GM21619 (cell line): ENCODE measurements around the gene DLG1.
A peak's percentile ranks its signal among the peaks of the same experiment; 100 is the strongest.

Source experiments
- ATAC-seq: cut with Tn5 transposase; IDR thresholded peaks from one replicate; pipeline ENCODE4 v1.9.1; 2021; ENCODE audit not compliant: unreplicated experiment

The DLG1 gene

DNA sequence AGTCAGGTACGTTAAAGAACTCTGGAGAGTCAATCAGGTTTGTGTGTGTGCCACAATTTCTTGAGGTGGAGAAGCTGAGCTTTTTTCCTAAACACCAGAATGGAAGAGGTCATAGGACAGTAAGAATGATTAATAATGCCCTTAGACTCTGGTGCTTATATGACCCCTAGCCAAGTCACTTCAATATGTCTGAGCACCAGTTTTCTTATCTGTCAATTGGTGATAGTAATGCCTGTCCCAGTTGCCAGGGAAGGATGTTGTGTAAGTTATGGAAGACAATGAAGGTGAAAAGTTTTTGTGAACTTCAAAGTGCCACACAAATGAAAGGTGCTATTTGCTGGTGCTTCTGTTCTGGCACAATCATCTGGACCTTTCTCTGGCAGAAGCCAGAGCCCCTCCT is 22.2 kb upstream of the DLG1 start:
- no peak for ATAC-seq

DNA sequence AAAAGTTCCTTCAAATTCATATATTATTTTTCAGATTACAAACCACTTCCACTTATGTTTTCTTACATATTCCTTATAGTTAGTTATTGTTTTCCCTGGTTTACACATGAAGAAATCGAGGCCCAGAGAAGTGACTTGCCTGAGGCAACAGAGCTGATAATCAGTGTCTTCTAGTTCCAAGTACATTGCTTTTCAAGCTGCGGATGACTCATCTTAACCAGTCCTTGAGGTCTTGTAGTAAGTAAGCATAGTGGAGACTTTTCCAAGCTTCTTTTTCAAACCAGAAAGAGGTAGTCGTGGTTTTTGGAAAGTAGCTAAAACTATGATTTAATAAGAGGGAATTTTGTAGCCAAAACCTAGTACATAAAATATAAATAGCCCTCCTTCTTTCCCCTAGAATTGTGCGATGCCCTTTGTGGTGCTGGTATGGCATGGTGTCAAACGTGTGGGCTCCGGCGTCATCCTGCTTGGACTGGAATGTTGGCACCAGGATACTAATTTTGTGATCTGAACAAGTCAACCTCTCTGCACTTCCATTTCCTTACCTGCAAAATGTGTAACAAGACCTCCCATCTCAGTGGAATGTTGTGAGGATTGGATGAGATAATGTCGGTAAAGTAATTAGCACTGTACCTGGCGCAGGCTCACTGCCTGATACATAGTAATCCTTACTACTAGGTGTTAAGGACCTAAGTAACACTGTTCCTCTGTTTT is 19.0 kb upstream of the DLG1 start:
- ATAC-seq = no peak

DNA sequence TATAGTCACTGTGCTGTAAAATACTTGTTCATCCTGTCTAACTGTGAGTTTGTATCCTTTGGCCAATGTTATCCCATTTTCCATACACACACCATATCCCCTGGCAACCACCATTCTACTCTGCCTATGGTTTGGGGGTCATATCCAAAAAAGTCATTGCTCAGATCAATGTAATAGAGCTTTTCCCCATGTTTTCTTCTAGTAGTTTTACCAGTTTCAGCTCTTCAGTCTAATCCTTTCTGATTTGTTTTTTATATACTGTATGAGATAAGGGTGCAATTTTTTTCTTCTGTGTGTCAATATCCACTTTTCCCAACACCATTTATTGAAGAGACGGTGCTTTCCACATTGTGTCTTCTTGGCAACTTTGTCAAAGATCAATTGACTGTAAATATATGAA is 14.0 kb upstream of the DLG1 start:
- ATAC-seq = no peak

DNA sequence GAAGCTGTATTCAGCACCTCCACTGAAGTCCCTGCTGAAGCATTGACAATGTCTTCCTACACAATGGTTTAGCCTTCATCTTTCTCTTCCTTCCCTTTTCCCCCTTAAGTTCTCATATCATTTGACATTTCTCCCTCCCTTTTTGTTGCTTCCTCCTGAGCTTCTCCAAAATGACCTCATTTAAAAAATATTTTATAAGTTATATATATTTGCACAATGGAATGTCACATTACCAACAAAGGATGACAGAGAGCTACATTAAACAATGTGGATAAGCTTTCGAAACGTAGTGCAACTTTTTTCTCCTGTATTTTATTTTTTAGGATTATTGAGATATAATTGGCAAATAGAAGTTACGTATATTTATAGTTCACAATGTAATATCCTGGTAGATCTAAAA is 13.2 kb upstream of the DLG1 start:
- ATAC-seq = no peak

DNA sequence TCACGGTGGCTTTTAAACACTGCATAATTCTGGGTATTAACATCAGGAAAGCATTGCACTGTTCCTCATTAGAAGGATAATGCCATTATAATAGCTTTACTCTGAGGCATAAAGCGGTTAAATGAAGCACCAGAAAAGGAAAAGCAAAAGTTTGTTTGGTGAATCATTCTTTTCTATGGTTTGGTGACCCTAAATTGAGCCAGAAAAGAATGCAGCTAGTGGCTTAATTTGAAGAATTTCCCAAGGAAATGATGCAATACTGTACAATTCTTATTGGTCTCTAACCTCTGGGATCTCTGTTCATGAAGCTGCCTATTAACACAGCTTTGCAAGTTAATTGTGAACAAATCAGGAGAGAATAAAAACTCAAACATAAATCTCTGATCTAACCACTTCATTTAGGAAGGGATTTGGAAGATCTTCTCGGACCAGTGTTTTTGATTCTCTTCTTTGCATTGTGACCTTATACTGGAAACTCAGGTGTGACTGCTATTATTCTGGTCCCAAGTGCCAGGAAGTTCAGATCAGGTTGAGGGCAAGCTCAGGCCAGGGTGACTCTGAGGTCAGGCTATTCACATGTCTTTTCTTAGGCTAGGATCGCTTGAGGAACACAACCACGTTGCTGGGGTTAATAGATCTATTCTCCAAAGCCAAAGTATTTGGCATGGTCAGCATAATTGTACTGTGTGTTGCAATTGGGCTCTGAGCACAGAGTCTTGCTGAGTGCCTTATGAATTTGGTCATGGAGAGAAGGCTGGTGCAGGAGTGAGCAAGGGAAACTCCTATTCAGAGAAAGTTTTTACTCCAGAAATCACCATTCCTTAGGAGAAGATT is 11.3 kb upstream of the DLG1 start:
- no peak for ATAC-seq

DNA sequence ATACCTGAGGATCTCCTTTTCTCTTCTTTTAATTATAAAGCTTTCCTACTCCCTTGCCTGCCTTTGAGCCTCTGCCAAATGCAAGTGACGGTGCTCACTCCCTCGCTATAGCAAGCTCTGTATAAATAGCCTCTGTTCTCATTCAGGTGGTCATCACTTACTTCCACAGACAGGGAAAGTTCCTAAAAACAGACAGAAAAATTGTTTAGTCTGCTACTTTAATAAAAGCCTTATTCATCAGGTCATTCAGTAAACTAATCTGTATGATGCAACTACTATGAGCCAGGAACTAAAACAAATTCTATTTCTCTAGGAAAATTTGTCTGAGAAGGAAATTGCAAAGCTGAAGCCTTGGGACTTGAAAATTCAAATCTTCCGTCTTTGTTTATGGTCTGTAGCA is 10.2 kb upstream of the DLG1 start:
- no peak for ATAC-seq

DNA sequence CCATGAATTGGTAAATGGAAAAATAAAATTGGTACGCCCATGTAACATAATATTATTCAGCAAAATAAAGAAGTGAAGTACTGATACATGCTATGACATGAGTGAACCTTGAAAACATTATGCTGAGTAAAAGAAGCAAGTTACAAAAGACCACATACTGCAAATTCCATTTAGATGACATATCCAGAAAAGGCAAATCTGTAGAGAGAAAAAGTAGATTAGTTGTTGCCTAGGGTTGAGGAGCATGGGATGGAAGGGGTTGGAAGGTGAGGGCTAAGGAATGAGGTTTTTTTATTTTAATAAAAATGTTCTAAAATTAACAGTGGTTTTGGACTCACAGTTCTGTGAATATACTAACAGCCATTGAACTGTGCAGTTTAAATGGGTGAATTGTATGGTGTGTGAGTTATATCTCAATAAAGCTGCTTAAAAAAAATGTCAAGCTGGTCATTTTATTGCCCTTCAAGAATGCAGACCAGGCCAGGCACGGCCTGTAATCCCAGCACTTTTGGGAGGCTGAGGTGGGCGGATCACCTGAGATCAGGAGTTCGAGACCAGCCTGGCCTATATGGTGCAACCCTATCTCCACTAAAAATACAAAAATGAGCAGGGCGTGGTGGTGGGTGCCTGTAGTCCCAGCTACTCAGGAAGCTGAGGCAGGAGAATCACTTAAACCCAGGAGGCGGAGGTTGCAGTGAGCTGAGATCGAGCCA is 8.1 kb upstream of the DLG1 start:
- ATAC-seq = no peak

DNA sequence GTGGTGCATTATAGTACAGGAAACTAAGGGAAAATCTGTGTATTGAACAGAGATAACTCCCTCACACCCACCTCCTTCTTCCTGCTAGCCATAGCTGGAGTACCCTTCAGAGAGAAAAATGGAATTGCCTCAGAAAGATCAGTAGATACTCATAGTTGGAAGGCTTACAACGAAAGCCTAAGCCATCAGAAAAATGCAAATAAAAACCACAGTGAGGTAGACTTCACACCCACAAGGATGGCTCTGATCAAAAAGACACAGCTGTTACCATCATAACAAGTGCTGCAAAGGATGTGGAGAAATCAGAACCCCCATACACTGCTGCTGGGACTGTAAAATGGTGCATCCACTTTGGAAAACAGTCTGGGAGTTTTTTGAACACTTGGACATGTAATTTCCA is 7.4 kb upstream of the DLG1 start:
- ATAC-seq = peak; percentile 90

DNA sequence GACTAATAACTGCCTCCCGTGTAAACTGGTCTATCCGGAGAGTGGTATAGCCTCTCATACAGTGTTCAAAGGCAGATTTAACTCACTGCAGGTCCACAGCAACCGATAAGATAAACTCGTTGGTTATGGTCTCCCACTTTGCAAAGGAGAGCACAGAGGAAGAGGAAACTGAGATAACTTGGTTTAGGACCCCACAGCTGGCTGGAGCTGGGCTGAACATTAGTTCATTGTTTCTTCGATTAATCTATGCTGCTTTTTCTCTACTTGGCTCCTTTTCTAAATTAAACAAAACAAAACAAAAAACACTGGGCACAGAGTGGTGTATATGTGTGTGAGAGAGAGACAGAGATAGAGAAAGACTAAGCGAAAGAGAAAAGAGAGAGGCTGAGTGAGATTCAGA is 5.0 kb upstream of the DLG1 start:
- no peak for ATAC-seq

DNA sequence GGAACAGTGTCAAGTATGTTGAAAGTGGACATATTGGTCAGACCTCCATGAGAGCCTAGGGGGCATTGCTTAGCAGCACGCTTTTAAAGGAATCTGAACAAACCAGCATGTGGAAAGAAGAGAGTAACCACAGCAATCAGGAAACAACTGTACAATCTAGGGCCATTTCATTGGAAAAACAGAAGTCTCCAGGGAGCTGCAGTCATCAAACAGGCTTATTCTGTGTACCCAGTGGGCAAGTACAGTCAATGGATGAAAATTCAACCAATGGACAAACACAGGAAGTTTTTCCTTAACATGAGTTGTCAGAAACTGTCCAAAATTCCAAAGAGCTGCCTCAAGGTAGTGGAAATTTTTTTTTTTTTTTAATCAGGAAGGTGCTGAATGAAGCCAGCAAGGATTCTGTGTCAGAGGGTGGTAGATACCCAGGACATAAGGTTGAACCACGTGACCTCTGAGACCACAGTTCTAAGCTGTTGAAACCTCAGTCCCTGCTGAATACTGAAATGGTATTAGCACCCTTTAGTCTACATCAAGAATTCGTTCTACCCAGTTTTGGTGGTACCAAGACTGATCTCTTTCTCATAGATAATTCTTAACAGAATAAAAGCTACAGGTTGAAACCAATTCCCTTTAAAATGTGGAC is 4.4 kb upstream of the DLG1 start:
- ATAC-seq = no peak

DNA sequence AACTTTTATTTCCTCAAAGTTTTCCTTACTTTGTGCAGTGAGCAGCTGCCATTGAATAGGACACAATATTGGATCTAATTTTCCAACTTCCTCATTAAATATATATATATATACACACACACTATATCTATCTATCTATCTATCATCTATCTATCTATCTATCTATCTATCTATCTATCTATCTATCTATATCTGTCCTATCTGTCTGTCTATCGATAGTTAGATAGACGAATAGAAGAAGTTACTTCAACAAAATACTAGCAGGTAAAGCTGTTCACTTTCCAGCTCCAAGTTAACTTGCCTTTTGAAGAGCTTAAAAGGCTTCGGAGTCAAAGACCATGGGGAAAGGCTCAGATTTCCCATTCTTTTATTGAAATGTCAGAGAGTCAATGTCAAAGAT is 3.6 kb upstream of the DLG1 start:
- no peak for ATAC-seq

DNA sequence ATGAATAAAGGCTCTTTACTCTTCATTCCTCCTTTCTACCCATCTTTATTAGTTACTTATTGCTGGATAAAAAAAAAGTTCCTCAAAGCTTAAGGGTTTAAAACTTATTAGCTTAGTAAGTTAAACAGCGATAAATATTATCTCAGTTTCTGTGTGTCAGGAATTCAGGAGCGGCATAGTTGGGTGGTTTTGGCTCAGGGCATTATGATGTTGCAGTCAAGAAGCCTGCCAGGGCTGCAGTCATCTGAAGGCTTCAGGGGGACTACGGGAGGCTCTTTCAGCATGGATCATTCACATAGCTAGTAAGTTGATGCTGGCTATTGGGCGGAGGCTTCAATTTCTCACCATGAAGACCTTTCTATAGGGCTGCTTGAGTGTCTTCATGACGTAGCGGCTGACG is 1.9 kb upstream of the DLG1 start:
- no peak for ATAC-seq

DNA sequence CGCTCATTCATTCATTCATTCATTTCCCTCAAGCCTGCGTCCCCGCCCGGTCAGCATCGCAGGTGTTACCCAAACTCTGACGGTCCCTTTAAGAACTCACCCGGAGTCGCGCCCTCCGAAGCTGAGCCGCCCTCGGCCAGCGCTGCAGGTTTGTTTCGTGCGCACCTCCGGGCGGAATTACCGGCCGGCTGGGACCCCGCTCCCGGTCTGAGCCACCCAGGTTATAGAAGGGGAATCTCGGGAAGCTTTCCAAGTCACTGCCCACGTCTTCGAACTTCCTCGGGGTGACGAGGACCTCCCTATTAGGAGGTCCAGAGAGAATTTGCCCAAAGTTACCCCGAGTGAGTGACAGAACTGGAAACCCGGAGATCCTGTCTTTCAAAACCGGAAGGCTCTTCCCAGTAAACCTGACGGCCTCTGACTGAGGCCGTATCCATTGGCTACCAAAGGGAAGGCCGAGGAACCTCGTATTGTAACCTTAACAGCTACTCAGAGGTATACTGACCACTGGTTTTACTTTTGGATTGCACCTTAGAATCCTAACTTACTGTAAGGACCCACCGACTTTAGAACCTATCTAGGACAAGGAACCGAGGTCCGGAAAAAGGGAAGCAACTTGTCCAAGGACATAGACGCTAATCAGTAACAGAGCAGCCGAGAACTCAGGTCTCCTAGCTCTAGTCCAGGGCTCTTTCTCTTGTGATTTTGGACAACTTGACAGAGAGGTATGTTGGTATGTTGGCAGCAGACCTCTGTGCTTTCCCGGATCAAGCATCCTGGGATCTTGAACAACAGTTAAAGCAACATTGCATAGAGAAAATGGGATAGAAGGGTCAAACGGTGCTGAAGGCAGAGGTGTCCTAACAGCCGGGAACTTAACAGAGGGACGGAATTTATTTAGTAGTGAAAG is 788 bp upstream of the DLG1 start:
- no peak for ATAC-seq

DNA sequence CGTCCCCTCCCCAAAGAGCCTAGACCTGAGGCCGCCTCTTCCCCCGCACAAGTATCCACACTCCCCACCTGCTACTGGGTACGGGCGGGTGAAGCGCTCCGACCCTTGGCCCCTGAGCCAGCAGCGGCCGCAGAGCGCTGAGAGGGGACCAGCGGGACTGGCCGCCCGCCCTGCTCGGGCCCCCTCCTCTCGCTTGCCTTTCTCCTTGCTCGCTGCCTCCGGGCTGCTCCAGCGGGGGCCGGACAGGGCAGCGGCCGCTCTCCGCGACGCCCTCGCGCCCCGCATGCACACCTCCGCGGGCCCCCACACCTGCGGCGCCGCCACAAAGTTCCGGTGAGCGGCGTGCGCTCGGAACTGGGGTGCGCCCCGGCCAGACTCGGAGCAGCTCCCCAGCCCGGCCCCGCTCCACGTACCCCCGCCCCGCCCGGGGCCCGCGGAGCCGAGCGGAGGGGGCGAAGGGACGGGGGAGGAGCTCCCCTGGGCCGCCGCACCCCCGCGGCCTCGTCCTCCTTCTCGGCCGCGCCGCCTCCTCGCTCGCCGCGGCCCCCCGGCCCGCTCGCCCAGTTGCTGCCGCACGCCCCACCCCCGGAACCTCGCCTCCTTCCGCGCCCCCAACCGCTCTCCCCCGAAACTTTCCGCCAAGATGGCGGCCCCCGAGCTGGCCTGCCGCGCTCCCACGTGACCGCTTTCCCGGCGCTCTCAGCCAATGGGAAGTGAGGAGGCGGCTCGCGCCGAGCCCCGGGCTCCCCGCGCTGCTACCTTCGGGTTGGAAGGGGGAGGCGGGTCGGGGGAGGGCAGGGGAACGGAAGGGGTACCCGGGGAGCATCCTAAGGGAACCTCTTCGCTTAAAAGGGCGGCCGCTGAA is 704 bp downstream of the DLG1 start:
- peak; percentile 66 for ATAC-seq

DNA sequence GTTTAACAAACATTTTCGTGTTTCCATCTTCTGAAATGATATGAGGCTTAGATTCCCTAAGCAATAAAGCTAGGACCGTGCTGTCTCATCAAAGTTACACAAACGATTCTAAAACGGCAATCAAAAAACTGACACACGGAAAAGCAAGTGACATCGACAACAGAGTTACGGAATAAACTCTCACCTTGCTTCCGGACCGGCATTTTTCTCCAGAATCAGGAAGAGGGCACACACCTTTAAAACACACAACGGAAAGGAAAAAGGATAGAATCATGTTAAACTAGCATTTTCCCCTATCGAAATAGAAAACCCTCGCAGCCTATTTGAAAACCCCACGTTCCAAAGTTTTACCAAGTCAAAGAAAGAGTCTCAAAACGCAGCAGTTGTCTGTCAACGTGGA is 1.4 kb downstream of the DLG1 start:
- no peak for ATAC-seq

DNA sequence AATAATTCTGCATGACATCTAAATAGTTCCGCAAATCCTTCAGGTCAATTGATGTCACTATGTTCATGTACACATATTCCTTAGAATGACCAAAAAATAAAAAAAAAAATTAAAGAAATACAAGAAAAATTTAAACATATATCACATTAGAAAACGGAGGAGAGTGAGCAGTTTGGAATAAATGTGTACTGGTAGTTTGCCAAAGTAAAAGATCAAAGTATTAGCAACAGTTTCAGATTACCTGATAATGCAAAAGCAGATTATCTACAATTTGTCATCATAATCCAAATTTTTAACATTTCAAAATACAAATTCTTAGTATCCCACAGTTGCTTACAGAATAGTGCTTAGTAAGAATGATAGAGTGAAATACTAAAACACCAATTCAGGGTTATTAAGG is 1.9 kb downstream of the DLG1 start:
- ATAC-seq = no peak

DNA sequence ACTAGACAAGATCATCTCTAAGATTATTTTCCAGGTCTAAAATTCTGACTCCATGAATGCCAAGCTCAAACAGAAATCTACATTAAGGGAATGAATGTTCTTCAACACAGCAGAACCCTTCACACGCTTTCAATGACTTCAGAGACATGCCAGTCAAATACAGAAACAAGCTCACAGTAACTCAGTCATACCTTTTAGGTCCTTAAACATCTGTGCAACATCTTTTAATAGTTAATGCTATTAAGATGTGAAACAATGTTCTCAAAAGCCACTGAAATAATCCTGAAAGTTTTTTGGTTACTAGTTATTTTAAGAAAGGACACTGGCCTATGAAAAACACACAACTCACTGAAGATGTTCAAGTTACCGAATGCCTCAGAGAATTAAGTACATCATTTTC is 2.5 kb downstream of the DLG1 start:
- ATAC-seq = no peak

DNA sequence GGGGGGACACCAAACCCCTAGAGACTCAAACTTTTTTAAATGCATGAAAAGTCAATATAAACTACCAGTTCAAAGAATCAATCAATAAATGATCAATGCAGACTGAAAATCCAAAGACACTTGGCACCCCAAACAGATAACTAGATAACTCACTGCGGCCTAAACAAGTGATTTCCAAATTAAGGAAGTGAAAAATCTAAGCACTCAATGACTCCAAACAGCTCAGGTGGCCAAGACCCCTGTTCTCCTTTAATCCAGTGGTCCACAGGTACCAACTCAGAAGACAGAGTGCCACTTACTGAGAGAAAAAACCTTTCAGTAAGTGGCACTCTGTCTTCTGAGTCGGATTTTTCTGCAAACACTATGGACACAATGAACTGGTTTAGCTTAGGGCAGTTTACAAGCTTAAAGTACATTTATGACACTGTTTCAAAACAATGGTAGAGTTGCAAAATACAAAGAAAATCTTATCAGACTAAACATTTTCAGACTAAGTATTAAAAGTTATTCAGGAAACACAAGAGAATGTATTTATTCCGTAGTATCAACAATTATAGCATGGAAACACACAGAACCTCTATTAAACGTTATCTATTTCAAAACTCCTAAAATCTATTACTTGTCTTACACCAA is 4.7 kb downstream of the DLG1 start:
- no peak for ATAC-seq

DNA sequence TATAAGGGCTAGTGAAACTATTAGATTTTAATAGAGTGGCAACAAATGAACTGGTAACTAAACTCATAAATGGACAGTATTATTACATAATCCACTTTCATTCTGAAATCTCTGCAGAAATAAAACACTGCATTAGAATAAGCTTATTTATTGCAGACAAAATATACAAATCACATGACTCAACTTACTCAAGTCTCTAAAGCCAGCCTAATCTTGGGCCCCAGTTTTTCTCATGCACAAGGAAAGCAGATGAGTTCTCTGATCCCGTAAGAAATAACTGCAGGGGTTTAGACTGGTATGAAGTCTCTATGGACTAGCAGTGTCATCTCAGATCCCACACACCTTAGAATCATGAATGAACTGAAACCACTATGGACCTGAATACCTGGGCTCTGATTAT is 5.8 kb downstream of the DLG1 start:
- ATAC-seq = no peak
